Adrenal gland (tissue), 12 donors: Measurements from ENCODE around the gene INHBE. TPM values are rescaled to one million over a fixed set of nuclear protein-coding genes. Genes with fewer than 3 reads are reported as not detected.

Source experiments
- DNase-seq, 7 donors: peaks; one replicate each; pipeline ENCODE4 v3.0.0-alpha.2; 2019 to 2020
- H3K27ac ChIP-seq, 5 donors: fragments of 200-600 bp; sonication (generic) in 4 of 5; 1 replicate in 3 of 5; 2 replicates in 2 of 5; pipeline versions ENCODE4 v1.5.1 to v1.8.0; 2016 to 2020; ENCODE audit warnings: mild to moderate bottlenecking in 1 of 5
- H3K27me3 ChIP-seq: fragments of 200-600 bp; 2 replicates; pipeline ENCODE4 v1.8.0; 2021
- H3K36me3 ChIP-seq, 2 donors: fragments of 200-600 bp; replicated peaks in 1 of 2; 1 replicate in 1 of 2; 2 replicates in 1 of 2; pipeline versions ENCODE4 v1.5.1 to v1.8.0; 2018 to 2022
- H3K4me1 ChIP-seq, 2 donors: fragments of 200-600 bp; replicated peaks in 1 of 2; 1 replicate in 1 of 2; 2 replicates in 1 of 2; pipeline versions ENCODE4 v1.5.1 to v1.8.0; 2018 to 2021
- H3K4me3 ChIP-seq, 4 donors: fragments of 200-600 bp; sonication (generic) in 3 of 4; one replicate each; pipeline ENCODE4 v1.5.1; 2016 to 2018
- H3K9me3 ChIP-seq, 3 donors: fragments of 200-600 bp; sonication (generic) in 1 of 3; replicated peaks in 1 of 3; 1 replicate in 2 of 3; 2 replicates in 1 of 3; pipeline versions ENCODE4 v1.5.1 to v1.8.0; 2016 to 2021
- CTCF ChIP-seq, 6 experiments: fragments of 450-650 bp in 4 of 6; fragments of 200-600 bp in 2 of 6; sonication (generic) in 1 of 6; IDR thresholded peaks; 1 replicate in 5 of 6; 2 replicates in 1 of 6; pipeline versions ENCODE4 v1.5.1 to v1.8.0; 2016 to 2021; ENCODE audit warnings: antibody characterized with exemption in 6 of 6, mild to moderate bottlenecking in 2 of 6, moderate library complexity in 1 of 6
- POLR2A ChIP-seq, 2 donors: fragments of 450-650 bp; IDR thresholded peaks; one replicate each; pipeline ENCODE4 v1.6.1; 2017; ENCODE audit warnings: antibody characterized with exemption in 2 of 2, mild to moderate bottlenecking in 2 of 2, moderate library complexity in 1 of 2
- WGBS, 4 donors: extraction: QIAGEN DNeasy Blood & Tissue Kit in 2 of 4; methylation state at CpG; one replicate each; pipeline versions ENCODE4 v1.1.5 to v1.1.7; 2013 to 2017; 5-methylcytosine and 5-hydroxymethylcytosine counted together
- intact Hi-C, 2 donors: fragments of 100-400 bp; cut with DNase I; formaldehyde crosslinking; loops; one replicate each; pipeline versions ENCODE4 v1.14.1 to v1.15.0; 2022 to 2023
- polyA plus RNA-seq, 3 donors: library from polyadenylated mRNA; stranded (reverse); fragments of 200-250 nt in 2 of 3; fragments of 350-450 nt in 1 of 3; fragmentation: Illumina TruSeq in 1 of 3; extraction: RNeasy Lipid Tissue Mini Kit (QIAGEN cat#74804) in 1 of 3; gene quantifications; one replicate each; pipeline ENCODE4 v1.2.3, GENCODE V29; 2013 to 2014
- total RNA-seq, 9 donors: library from RNA; depleted of rRNA in 4 of 9; stranded (reverse); fragments of >200 nt in 4 of 9; fragments of 120-200 nt in 1 of 9; fragmentation: NEBNext Ultra II Directional in 1 of 9; extraction: Animal tissue kit (Norgen Biotek cat#: 25700) in 1 of 9; gene quantifications; one replicate each; pipeline versions ENCODE4 v1.1.0 to v1.2.4, GENCODE V29; 2013 to 2023
- donor health status: healthy with polysubstance abuse.
- donor health status: Bipolar disorder and iron deficiency.
- donor health status: DM: yes; HTN: yes; CAD: no.
- donor health status: DM: no; HTN: no; CAD: no.
- donor health status: DM: no; HTN: no; CAD: no.
- donor health status: DM: yes; HTN: yes; CAD: no.

Gene INHBE
- total and polyA plus RNA-seq, 12 donors: 0.11 TPM; not detected in 11

DNA sequence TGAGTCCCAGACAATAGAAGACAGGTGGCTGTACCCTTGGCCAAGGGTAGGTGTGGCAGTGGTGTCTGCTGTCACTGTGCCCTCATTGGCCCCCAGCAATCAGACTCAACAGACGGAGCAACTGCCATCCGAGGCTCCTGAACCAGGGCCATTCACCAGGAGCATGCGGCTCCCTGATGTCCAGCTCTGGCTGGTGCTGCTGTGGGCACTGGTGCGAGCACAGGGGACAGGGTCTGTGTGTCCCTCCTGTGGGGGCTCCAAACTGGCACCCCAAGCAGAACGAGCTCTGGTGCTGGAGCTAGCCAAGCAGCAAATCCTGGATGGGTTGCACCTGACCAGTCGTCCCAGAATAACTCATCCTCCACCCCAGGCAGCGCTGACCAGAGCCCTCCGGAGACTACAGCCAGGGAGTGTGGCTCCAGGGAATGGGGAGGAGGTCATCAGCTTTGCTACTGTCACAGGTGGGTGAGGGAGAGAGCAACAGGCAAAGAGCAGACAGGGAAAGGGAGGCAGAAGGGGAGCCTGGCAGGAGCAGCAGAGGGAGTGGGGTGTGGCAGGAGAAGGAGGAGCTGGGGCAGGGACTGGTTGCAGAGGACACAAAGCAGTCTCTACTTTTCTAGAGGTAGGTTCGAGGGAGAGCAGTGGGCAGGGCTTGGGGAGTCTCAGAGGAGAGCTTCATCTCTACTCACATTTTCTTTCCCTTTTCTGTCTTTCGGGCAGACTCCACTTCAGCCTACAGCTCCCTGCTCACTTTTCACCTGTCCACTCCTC lies 452 bp downstream of the INHBE start:
- no peak overlapping the region for H3K27ac ChIP-seq
- intact Hi-C loops: no loop called here
- H3K4me1 ChIP-seq: peaks cover 0 to 7% of the 10 kb centered on the region in 2 donors
- no peak overlapping the region for H3K4me3 ChIP-seq
- no peaks in the 10 kb centered on the region for H3K27me3 ChIP-seq
- no peaks in the 10 kb centered on the region for H3K9me3 ChIP-seq
- no peak for DNase-seq
- H3K36me3 ChIP-seq: no peaks in the 10 kb centered on the region
- WGBS, 4 donors: 42 to 56% (median 50%) methylated on average over 4 to 10 of the region's 10 CpGs
- no peak for TF ChIP-seq CTCF (IDR thresholded peaks at IDR 0.05)
- no peak for TF ChIP-seq POLR2A (IDR thresholded peaks at IDR 0.05)

DNA sequence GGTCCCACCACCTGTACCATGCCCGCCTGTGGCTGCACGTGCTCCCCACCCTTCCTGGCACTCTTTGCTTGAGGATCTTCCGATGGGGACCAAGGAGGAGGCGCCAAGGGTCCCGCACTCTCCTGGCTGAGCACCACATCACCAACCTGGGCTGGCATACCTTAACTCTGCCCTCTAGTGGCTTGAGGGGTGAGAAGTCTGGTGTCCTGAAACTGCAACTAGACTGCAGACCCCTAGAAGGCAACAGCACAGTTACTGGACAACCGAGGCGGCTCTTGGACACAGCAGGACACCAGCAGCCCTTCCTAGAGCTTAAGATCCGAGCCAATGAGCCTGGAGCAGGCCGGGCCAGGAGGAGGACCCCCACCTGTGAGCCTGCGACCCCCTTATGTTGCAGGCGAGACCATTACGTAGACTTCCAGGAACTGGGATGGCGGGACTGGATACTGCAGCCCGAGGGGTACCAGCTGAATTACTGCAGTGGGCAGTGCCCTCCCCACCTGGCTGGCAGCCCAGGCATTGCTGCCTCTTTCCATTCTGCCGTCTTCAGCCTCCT lies 1.1 kb downstream of the INHBE start:
- Histone ChIP-seq H3K27ac (no peak overlapping the region), H3K4me1 (peaks cover 2 to 13% of the 10 kb centered on the region in 2 donors)
- intact Hi-C loops: no loop called here

GRCh38 chr12:57456737-57457490 lies 1.8 kb downstream of the INHBE start:
- Histone ChIP-seq H3K27me3 (no peaks in the 10 kb centered on the region), H3K4me3 (no peak overlapping the region), H3K9me3 (no peaks in the 10 kb centered on the region), H3K36me3 (no peaks in the 10 kb centered on the region), H3K4me1 (peaks cover 9 to 20% of the 10 kb centered on the region in 2 donors), H3K27ac (no peak overlapping the region)
- intact Hi-C loops: no loop called here
- WGBS, 4 donors: 75 to 90% (median 76%) methylated on average over 6 of the region's 6 CpGs
- DNase-seq: no peak
- TF ChIP-seq POLR2A (IDR thresholded peaks at IDR 0.05): no peak
- no peak for TF ChIP-seq CTCF (IDR thresholded peaks at IDR 0.05)

More for the DNA sequence above, 1.1 kb downstream of the INHBE start:
- no peaks in the 10 kb centered on the region for H3K36me3 ChIP-seq
- 7 to 33% (median 28%) methylated on average over 5 to 15 of the region's 15 CpGs for WGBS, 4 donors
- TF ChIP-seq POLR2A (IDR thresholded peaks at IDR 0.05) (no peak), CTCF (IDR thresholded peaks at IDR 0.05) (peak; percentile 18 to 48 (median 38))
- no peaks in the 10 kb centered on the region for H3K27me3 ChIP-seq
- H3K4me3 ChIP-seq: no peak overlapping the region
- H3K9me3 ChIP-seq: no peaks in the 10 kb centered on the region
- peak in 1 of 7 donors; percentile 39 for DNase-seq

GRCh38 chr12:57458665-57459054 lies 3.6 kb downstream of the INHBE start:
- Histone ChIP-seq H3K4me1 (peaks cover 16 to 29% of the 10 kb centered on the region in 2 donors), H3K4me3 (peak overlapping the region in 2 of 4 donors; percentile 55 to 90), H3K36me3 (no peaks in the 10 kb centered on the region), H3K27me3 (no peaks in the 10 kb centered on the region), H3K9me3 (no peaks in the 10 kb centered on the region), H3K27ac (peak overlapping the region; percentile 31 to 84 (median 51))
- no peak for DNase-seq
- TF ChIP-seq CTCF (IDR thresholded peaks at IDR 0.05) (no peak), POLR2A (IDR thresholded peaks at IDR 0.05) (no peak)
- intact Hi-C loops: no loop called here
- WGBS, 4 donors: 22 to 33% (median 25%) methylated on average over 3 of the region's 3 CpGs
